Fibroblast of upper back skin (primary cell): ENCODE measurements around the gene SCP2.
A peak's percentile ranks its signal among the peaks of the same experiment; 100 is the strongest.
"Not testable (repeated sequence)": the region's sequence is repeated elsewhere in the genome, so short reads cannot be mapped to it uniquely, and the experiment has no call there.

ENCODE experiments used
- DNase-seq: peaks from one replicate; pipeline ENCODE4 v3.0.0-alpha.2; 2013

SCP2 gene

GRCh38 chr1:52976183-52977035 lies 49.3 kb downstream of the SCP2 start:
- no peak for DNase-seq

GRCh38 chr1:52978045-52978444 lies 51.0 kb downstream of the SCP2 start:
- DNase-seq = no peak

GRCh38 chr1:52992733-52993132 lies 65.7 kb downstream of the SCP2 start:
- DNase-seq = not testable (repeated sequence)

- no peak for DNase-seq
Measured at GRCh38 chr1:52994656-52995055, 67.6 kb downstream of the SCP2 start.

- peak; percentile 12 for DNase-seq
Measured at GRCh38 chr1:52996653-52997052, 69.6 kb downstream of the SCP2 start.

GRCh38 chr1:53001128-53001527 lies 74.1 kb downstream of the SCP2 start:
- no peak for DNase-seq

GRCh38 chr1:53006612-53007011 lies 79.5 kb downstream of the SCP2 start:
- not testable (repeated sequence) for DNase-seq

GRCh38 chr1:53010247-53010646 lies 83.2 kb downstream of the SCP2 start:
- not testable (repeated sequence) for DNase-seq

GRCh38 chr1:53011175-53011574 lies 84.1 kb downstream of the SCP2 start:
- no peak for DNase-seq

GRCh38 chr1:53014791-53015507 lies 87.9 kb downstream of the SCP2 start:
- DNase-seq = peak; percentile 87

GRCh38 chr1:53015508-53015860 lies 88.4 kb downstream of the SCP2 start:
- DNase-seq = peak; percentile 1

GRCh38 chr1:53016705-53017104 lies 89.6 kb downstream of the SCP2 start:
- peak; percentile 21 for DNase-seq

- no peak for DNase-seq
Measured at GRCh38 chr1:53020588-53020987, 93.5 kb downstream of the SCP2 start.

GRCh38 chr1:53022179-53022578 lies 95.1 kb downstream of the SCP2 start:
- no peak for DNase-seq

- DNase-seq = no peak
Measured at GRCh38 chr1:53023546-53023945, 96.5 kb downstream of the SCP2 start.

- no peak for DNase-seq
Measured at GRCh38 chr1:53024117-53024516, 97.0 kb downstream of the SCP2 start.

- DNase-seq = peak; percentile 43
Measured at GRCh38 chr1:53025034-53025768, 98.1 kb downstream of the SCP2 start.

GRCh38 chr1:53025769-53026112 lies 98.7 kb downstream of the SCP2 start:
- DNase-seq = no peak

GRCh38 chr1:53026254-53026653 lies 99.2 kb downstream of the SCP2 start:
- no peak for DNase-seq

GRCh38 chr1:53031732-53032131 lies 104.7 kb downstream of the SCP2 start:
- DNase-seq = no peak

GRCh38 chr1:53037159-53037558 lies 110.1 kb downstream of the SCP2 start:
- DNase-seq = no peak

- no peak for DNase-seq
Measured at GRCh38 chr1:53038566-53038965, 111.5 kb downstream of the SCP2 start.

GRCh38 chr1:53043271-53043670 lies 116.2 kb downstream of the SCP2 start:
- peak; percentile 95 for DNase-seq

- no peak for DNase-seq
Measured at GRCh38 chr1:53044926-53045325, 117.8 kb downstream of the SCP2 start.
